Testis (tissue), 3 donors: Measurements from ENCODE around the gene SVIL. TPM values are rescaled to one million over a fixed set of nuclear protein-coding genes. Genes with fewer than 3 reads are reported as not detected.

Experiments used
- DNase-seq: peaks from one replicate; pipeline ENCODE4 v3.0.0-alpha.2; 2019
- H3K27ac ChIP-seq, 2 donors: fragments of 200-600 bp; sonication (generic); one replicate each; pipeline ENCODE4 v1.5.1; 2019
- H3K27me3 ChIP-seq: fragments of 200-600 bp; sonication (generic); one replicate; pipeline ENCODE4 v1.5.1; 2019
- H3K36me3 ChIP-seq: fragments of 200-600 bp; sonication (generic); one replicate; pipeline ENCODE4 v1.5.1; 2017; ENCODE audit warnings: low read depth; ENCODE audit errors: missing control alignments
- H3K4me1 ChIP-seq: fragments of 200-600 bp; sonication (generic); one replicate; pipeline ENCODE4 v1.5.1; 2019
- H3K4me3 ChIP-seq, 2 donors: fragments of 200-600 bp; sonication (generic); one replicate each; pipeline ENCODE4 v1.5.1; 2017 to 2019
- H3K9me3 ChIP-seq: fragments of 200-600 bp; sonication (generic); one replicate; pipeline ENCODE4 v1.5.1; 2017
- POLR2A ChIP-seq: fragments of 450-650 bp; IDR thresholded peaks from one replicate; pipeline ENCODE4 v1.6.1; 2017; ENCODE audit warnings: antibody characterized with exemption, mild to moderate bottlenecking, moderate library complexity
- WGBS, 2 donors: methylation state at CpG; one replicate each; pipeline ENCODE4 v1.1.5; 2018; 5-methylcytosine and 5-hydroxymethylcytosine counted together
- intact Hi-C: fragments of 100-400 bp; cut with DNase I; formaldehyde crosslinking; loops from one replicate; pipeline ENCODE4 v1.15.1; 2023; ENCODE audit warnings: low total_unique reads
- polyA plus RNA-seq: library from polyadenylated mRNA; stranded (reverse); fragments of 350-450 nt; fragmentation: Illumina TruSeq; extraction: RNeasy Lipid Tissue Mini Kit (QIAGEN cat#74804); gene quantifications from one replicate; pipeline ENCODE4 v1.2.3, GENCODE V29; 2014; ENCODE audit warnings: low read depth, low replicate concordance; ENCODE audit not compliant: insufficient read depth
- total RNA-seq, 2 donors: library from RNA; depleted of rRNA; stranded (reverse); fragments of >200 nt; gene quantifications; one replicate each; pipeline ENCODE4 v1.2.3, GENCODE V29; 2016
- TF ChIP-seq, protein P1 (sequence below), 3 experiments: fragments of 450-650 bp in 2 of 3; fragments of 200-600 bp in 1 of 3; sonication (generic) in 1 of 3; IDR thresholded peaks; one replicate each; pipeline ENCODE4 v1.5.1; 2016 to 2019; ENCODE audit warnings: antibody characterized with exemption in 3 of 3, mild to moderate bottlenecking in 2 of 3, moderate library complexity in 1 of 3

SVIL gene
- total and polyA plus RNA-seq, 3 donors from 2014 or later = 44.7 to 67.6 (median 63.1) TPM

DNA sequence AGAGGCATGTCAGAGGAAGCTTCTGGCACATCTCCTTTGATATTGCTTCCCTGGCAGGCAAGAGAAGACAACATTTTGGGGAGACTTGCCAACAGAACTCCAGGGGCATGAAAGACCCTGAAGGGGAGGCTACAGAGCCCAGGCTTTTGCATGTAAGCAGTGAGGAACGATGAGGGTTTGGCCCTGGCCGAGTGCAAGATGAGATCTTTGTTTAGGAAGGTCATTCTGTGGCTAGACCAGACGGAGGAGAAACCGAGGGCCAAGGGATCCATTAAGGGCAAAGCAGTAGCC is 3.8 kb downstream of the SVIL start:
- no peaks in the 10 kb centered on the region for H3K36me3 ChIP-seq
- H3K27ac ChIP-seq = peak overlapping the region in 1 of 2 donors; percentile 9
- intact Hi-C loops = no loop called here
- WGBS, 2 donors = 83 to 85% methylated on average over 4 of the region's 4 CpGs
- no peaks in the 10 kb centered on the region for H3K27me3 ChIP-seq
- H3K4me1 ChIP-seq = peaks cover 14% of the 10 kb centered on the region
- TF ChIP-seq, protein P1, sequence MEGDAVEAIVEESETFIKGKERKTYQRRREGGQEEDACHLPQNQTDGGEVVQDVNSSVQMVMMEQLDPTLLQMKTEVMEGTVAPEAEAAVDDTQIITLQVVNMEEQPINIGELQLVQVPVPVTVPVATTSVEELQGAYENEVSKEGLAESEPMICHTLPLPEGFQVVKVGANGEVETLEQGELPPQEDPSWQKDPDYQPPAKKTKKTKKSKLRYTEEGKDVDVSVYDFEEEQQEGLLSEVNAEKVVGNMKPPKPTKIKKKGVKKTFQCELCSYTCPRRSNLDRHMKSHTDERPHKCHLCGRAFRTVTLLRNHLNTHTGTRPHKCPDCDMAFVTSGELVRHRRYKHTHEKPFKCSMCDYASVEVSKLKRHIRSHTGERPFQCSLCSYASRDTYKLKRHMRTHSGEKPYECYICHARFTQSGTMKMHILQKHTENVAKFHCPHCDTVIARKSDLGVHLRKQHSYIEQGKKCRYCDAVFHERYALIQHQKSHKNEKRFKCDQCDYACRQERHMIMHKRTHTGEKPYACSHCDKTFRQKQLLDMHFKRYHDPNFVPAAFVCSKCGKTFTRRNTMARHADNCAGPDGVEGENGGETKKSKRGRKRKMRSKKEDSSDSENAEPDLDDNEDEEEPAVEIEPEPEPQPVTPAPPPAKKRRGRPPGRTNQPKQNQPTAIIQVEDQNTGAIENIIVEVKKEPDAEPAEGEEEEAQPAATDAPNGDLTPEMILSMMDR (IDR thresholded peaks at IDR 0.05) = no peak
- DNase-seq = no peak
- H3K9me3 ChIP-seq = no peaks in the 10 kb centered on the region
- no peak overlapping the region for H3K4me3 ChIP-seq

DNA sequence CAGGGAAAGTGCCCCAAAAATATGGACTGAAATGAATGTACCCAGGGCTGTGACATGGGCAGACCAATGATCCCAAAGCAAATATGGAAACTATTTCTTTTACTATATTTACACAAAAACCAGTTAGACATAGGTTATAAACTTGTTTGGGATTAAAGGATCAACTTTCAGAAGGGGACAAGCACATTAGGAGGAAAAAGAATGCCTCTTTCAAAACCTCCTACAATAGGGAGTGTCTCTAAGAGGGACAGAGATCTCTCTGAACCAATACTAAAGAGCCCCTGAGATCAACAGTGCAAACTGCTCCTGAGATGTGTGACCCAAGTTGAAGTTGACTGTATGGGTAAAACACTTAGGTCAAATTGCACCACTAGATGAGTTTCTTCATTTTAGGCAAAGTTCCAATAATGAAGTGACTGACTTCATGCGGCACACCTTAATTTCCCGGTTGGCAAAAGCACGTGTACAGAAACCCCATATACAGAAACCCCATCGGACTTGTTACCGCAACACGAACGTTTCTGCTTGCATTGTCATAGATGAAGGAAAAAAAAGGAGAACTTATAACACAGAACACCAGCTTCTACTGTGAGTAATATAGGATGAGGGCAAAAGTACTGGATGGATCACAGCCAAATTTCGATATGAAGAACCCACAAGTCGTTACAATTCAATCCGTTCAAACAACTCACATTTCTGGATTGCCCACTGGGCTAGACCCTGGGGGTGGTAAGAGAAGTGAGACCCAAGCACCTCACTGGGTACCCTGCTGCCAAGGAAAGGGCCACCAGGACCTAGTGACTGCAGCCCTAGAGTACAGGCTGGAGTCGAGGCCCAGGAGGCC is 4.3 kb downstream of the SVIL start:
- Histone ChIP-seq H3K27me3 (no peaks in the 10 kb centered on the region), H3K4me1 (peaks cover 9% of the 10 kb centered on the region), H3K4me3 (no peak overlapping the region), H3K27ac (peak overlapping the region in 1 of 2 donors; percentile 9), H3K9me3 (no peaks in the 10 kb centered on the region), H3K36me3 (no peaks in the 10 kb centered on the region)
- TF ChIP-seq POLR2A = no peak
- TF ChIP-seq, protein P1 (IDR thresholded peaks at IDR 0.05) = no peak
- no peak for DNase-seq
- intact Hi-C loops = no loop called here
- WGBS, 2 donors = 78 to 83% methylated on average over 10 to 11 of the region's 11 CpGs

DNA sequence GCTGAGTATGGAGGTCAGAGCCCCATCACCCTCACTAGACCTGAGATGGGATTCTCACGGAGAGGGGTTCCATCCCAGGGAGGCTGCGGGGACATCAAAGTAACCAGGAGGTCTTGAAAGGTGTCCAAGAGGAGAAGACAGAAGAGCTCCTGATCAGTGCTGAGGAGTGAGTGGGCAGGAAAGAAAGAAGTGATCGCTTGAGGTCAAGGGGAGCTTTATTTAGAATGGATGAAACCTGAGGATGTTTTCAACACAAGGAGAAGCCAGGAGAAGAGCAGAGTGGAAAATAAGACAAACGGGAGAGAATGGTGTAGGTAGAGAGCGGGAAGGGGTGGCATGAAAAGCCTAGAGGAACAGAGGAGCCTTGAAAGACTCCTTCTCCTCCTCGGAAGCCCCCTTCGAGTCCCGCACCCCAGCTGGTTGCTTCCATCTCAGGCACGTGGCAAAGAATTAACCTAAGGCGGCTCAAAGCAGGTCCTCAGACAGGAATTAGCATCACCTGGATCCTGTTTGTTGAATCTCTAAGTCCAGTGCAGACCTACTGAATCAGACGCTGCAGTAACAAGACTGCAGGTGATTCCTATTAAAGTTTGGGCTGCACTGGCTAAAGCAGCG is 5.8 kb downstream of the SVIL start:
- Histone ChIP-seq H3K27me3 (no peaks in the 10 kb centered on the region), H3K4me1 (peaks cover 5% of the 10 kb centered on the region), H3K4me3 (no peak overlapping the region), H3K27ac (peak overlapping the region in 1 of 2 donors; percentile 48), H3K9me3 (no peaks in the 10 kb centered on the region), H3K36me3 (no peaks in the 10 kb centered on the region)
- DNase-seq = no peak
- TF ChIP-seq, protein P1 (IDR thresholded peaks at IDR 0.05) = no peak
- TF ChIP-seq POLR2A = no peak
- intact Hi-C loops = no loop called here
- WGBS, 2 donors = 68 to 75% methylated on average over 12 of the region's 12 CpGs

DNA sequence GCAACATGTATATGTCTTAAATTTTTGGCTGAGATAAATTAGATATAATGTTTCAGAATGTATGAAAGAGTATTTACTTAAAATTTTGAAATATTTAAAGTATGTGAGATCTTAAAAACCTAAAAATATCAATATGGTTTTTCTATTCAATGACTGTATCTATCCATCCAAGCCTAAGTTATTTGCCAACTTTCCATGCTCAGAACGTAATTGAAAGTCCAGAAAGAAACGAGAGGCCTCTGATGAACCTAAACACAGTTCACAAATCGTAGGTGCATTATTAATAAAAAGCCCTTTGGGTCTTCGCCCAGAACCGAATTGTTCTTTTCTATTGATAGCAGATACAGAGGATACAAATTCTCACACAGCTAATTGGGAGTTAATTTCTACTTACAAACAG is 6.5 kb downstream of the SVIL start:
- Histone ChIP-seq H3K4me3 (no peak overlapping the region), H3K4me1 (peaks cover 5% of the 10 kb centered on the region), H3K9me3 (no peaks in the 10 kb centered on the region), H3K36me3 (no peaks in the 10 kb centered on the region), H3K27me3 (no peaks in the 10 kb centered on the region), H3K27ac (peak overlapping the region in 1 of 2 donors; percentile 48)
- intact Hi-C loops = no loop called here
- DNase-seq = no peak
- no peak for TF ChIP-seq POLR2A
- TF ChIP-seq, protein P1 (IDR thresholded peaks at IDR 0.05) = no peak
- 41 to 43% methylated on average over 5 of the region's 5 CpGs for WGBS, 2 donors
